Fibroblast of lung (primary cell): ENCODE results near the gene DLG2.

ENCODE experiments used
- EZH2 ChIP-seq: IDR thresholded peaks from 2 replicates; pipeline ENCODE4 v1.5.1; 2012; ENCODE audit warnings: low read length, control low read depth, mild to moderate bottlenecking; ENCODE audit errors: missing control alignments
- TF ChIP-seq, protein P1 (sequence below), 2 donors: IDR thresholded peaks in 1 of 2; conservative IDR thresholded peaks in 1 of 2; 1 replicate in 1 of 2; 2 replicates in 1 of 2; pipeline ENCODE4 v1.5.1; 2011 to 2012; ENCODE audit warnings: low read length in 2 of 2, control low read depth in 1 of 2, inconsistent platforms in 1 of 2, low read depth in 1 of 2, mild to moderate bottlenecking in 1 of 2

DNA sequence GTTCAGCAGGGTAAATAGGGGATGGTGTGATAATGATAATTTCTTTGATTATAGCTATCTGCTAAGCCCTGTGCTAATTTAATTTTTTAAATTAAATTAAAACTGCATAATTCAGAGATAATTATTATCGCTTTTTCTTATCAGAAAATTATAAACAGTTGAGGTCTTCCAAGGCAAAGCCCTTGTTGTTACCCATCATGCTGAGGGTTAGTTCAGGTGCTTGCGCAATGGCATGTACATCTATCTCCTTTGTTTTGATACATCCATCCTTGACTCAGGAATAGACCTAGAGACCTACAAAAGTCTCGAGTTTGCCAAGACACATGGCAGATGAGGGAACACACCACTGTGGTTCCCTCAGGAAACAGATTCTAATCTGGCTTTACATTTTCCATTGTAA lies 737.6 kb downstream of the DLG2 start:
- TF ChIP-seq, protein P1, sequence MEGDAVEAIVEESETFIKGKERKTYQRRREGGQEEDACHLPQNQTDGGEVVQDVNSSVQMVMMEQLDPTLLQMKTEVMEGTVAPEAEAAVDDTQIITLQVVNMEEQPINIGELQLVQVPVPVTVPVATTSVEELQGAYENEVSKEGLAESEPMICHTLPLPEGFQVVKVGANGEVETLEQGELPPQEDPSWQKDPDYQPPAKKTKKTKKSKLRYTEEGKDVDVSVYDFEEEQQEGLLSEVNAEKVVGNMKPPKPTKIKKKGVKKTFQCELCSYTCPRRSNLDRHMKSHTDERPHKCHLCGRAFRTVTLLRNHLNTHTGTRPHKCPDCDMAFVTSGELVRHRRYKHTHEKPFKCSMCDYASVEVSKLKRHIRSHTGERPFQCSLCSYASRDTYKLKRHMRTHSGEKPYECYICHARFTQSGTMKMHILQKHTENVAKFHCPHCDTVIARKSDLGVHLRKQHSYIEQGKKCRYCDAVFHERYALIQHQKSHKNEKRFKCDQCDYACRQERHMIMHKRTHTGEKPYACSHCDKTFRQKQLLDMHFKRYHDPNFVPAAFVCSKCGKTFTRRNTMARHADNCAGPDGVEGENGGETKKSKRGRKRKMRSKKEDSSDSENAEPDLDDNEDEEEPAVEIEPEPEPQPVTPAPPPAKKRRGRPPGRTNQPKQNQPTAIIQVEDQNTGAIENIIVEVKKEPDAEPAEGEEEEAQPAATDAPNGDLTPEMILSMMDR (conservative IDR thresholded peaks at IDR 0.05 in 1 of 2, IDR thresholded peaks at IDR 0.05 in 1 of 2; ENCODE audit: low read depth in 1 of 2, low read length in 2 of 2): no peak
- no peak for TF ChIP-seq EZH2
